Bronchial epithelial cell (primary cell): ENCODE data around the gene ABCA4. TPM values are rescaled to one million over a fixed set of nuclear protein-coding genes. Genes with fewer than 3 reads are reported as not detected.

Experiments used
- DNase-seq: peaks from one replicate; pipeline ENCODE4 v3.0.0-alpha.2; 2010; ENCODE audit warnings: low read depth
- FAIRE-seq: peaks from 2 replicates; lab custom pipeline; 2011; peaks lifted over from hg19 to GRCh38; lab: Jason Lieb, UNC
- H3K27me3 ChIP-seq: 2 replicates; pipeline ENCODE4 v1.5.1; 2011; ENCODE audit warnings: low read length; ENCODE audit not compliant: control insufficient read depth, insufficient read depth
- H3K36me3 ChIP-seq: 2 replicates; pipeline ENCODE4 v1.5.1; 2011; ENCODE audit warnings: low read length; ENCODE audit not compliant: control insufficient read depth, insufficient read depth
- H3K4me3 ChIP-seq: 2 replicates; pipeline ENCODE4 v1.5.1; 2011; ENCODE audit warnings: mild to moderate bottlenecking, low read depth, low read length, control low read depth
- total RNA-seq: library from RNA; depleted of rRNA; stranded (reverse); fragments of >200 nt; gene quantifications from 2 replicates; pipeline ENCODE4 v1.2.1, GENCODE V29; 2014
- TF ChIP-seq, protein P1 (sequence below): IDR thresholded peaks from 2 replicates; pipeline ENCODE4 v1.5.1; 2011; ENCODE audit warnings: mild to moderate bottlenecking, moderate library complexity, low read length, control low read depth, inconsistent platforms; ENCODE audit not compliant: insufficient read depth, severe bottlenecking

Gene ABCA4
- total RNA-seq, 1 donor from 2014 or later: under 0.01 TPM

DNA sequence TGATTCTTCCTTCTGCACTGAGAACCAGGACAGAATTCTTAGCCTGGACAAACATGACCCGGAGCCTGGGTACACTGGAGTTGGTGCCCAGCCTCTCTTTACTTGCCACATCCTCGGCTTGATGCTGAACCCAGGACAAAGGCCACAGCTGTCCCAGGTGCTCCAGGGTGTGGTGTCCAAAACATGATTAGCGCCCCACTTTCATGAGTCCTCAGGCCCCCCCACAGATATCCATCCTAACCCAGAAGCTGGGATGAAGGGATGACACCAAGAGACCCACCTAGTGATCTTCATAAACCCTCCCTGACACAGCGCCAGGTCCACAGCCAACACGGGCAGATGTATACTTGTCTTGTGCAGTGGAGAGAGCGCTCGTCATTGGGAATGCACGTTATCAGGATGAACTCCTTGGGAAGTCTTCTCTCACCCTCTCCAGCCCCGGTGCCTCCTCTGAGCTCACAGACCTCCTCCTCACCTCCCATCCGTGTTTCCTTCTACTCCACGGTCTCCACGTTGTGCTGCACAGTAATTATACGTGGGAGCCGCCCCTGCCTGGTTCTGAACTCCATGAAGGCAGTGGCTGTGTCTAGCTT, 3.6 kb downstream of the ABCA4 start:
- Histone ChIP-seq H3K36me3 (no peaks in the 10 kb centered on the region), H3K4me3 (no peak overlapping the region), H3K27me3 (no peaks in the 10 kb centered on the region)
- DNase-seq (no peak), FAIRE-seq (no peak)
- TF ChIP-seq, protein P1, sequence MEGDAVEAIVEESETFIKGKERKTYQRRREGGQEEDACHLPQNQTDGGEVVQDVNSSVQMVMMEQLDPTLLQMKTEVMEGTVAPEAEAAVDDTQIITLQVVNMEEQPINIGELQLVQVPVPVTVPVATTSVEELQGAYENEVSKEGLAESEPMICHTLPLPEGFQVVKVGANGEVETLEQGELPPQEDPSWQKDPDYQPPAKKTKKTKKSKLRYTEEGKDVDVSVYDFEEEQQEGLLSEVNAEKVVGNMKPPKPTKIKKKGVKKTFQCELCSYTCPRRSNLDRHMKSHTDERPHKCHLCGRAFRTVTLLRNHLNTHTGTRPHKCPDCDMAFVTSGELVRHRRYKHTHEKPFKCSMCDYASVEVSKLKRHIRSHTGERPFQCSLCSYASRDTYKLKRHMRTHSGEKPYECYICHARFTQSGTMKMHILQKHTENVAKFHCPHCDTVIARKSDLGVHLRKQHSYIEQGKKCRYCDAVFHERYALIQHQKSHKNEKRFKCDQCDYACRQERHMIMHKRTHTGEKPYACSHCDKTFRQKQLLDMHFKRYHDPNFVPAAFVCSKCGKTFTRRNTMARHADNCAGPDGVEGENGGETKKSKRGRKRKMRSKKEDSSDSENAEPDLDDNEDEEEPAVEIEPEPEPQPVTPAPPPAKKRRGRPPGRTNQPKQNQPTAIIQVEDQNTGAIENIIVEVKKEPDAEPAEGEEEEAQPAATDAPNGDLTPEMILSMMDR: no peak

DNA sequence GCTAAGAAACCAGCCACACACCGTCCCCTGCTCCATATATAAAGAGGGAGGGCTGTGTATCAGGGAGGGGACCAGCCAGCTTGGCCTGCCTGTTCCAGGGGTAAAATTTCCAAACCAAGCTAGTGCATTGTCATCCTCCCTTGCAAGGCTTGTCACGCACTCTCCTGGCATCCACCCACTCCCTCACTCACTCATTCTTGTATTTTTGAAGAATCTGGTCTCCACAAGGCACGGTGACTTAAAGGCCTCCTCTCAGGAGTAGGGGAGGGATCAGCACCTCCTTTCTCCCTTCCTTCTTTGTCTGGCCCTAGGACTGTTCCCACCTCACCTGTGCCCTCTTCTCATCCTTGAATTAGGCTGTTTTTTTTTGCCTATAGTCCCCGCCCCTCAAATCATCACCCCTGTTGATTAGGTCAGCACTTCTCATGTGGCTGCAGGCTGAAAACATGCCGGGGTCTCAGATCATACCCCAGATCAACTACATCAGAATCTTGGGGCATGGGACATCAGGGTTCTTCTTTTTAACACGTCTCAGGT, 5.0 kb downstream of the ABCA4 start:
- FAIRE-seq (no peak), DNase-seq (no peak)
- Histone ChIP-seq H3K36me3 (no peaks in the 10 kb centered on the region), H3K27me3 (no peaks in the 10 kb centered on the region), H3K4me3 (no peak overlapping the region)
- TF ChIP-seq, protein P1: no peak

DNA sequence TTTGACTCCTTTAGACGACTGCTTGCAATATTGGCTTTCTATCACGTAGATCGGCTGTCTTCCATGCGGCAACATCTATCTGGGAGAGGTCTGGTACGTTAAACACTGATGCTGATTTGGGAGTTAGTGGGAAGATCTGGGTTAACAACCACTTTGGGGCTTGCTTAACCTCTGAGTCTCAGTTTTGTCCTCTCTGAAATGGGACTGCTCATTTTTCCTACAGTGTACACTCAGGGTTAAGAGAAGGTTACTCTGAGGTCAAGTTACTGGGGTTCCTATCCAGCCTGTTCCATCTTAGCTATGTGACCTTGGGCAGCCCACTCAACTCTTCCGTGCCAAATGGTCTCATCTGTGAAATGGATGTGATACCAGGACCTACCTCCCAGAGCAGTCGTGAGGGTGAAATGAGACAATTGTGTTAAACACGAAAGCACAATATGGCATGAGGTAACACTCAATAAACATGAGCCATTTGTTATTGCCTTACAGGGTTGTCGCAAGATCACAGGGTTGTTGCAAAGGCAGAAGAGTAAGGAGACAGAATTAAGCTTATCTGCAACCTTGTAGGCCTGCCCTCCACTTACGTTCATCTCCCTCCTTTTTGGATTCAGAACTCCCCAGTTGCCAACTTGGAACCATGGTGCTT, 5.6 kb downstream of the ABCA4 start:
- Histone ChIP-seq H3K27me3 (no peaks in the 10 kb centered on the region), H3K4me3 (no peak overlapping the region), H3K36me3 (no peaks in the 10 kb centered on the region)
- no peak for DNase-seq
- FAIRE-seq: no peak
- TF ChIP-seq, protein P1: no peak

DNA sequence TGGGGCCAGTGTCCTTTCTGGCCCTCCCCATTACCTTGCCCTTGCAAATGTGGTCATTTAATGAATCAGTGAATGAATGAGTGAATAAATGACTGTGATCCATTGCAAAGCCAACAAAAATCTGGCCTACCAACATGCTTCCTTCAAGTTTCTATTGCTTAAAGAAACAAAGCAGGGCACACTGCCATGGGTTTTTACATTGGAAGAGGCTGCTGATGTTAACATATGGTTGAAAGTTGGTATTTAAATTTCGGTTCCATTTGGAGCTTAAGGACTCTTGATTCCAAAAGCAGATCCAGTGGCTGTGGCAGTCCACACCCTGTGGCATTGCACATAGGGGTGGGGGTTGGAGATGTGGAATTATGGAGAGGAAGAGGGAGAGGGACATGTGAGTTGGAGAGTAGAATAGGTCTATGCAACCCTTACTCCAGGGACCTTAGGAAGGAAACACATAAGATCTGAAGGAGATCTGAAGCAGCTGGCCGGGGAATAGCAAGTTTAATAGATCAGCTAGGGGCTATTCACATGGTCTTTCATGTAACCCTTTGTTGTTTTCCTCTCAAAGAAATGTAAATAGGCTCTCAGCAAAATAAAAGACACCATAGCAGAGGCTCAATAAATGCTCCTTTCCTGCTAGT, 7.2 kb downstream of the ABCA4 start:
- TF ChIP-seq, protein P1: no peak
- FAIRE-seq (no peak), DNase-seq (no peak)
- no peak overlapping the region for H3K4me3 ChIP-seq
- H3K36me3 ChIP-seq: no peaks in the 10 kb centered on the region
- no peaks in the 10 kb centered on the region for H3K27me3 ChIP-seq

DNA sequence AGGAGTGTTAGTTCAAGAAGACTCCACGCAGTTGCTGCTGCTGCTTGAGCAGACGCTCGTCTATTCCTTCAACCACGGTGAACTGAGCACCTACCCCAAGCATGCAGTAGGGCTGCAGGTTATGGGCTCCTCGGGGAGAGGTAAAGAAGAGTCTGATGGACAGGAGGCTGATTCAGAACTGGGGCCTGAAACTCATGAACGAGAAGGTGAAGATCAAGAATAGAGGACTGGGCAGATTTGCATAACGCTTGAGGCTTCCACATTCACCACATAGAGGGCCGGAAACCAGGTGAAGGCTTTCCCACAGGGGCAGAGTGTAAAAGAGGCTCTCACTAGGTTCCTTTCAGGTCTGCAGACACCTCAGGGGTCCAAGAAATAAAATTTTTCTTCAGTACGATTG, 9.1 kb downstream of the ABCA4 start:
- TF ChIP-seq, protein P1: no peak
- H3K4me3 ChIP-seq: no peak overlapping the region
- DNase-seq (no peak), FAIRE-seq (no peak)
- H3K27me3 ChIP-seq: no peaks in the 10 kb centered on the region
- no peaks in the 10 kb centered on the region for H3K36me3 ChIP-seq
